Astrocyte (in vitro differentiated cells and primary cell): Measurements from ENCODE around the gene OXER1. TPM values are rescaled to one million over a fixed set of nuclear protein-coding genes. Genes with fewer than 3 reads are reported as not detected.

Source experiments
- DNase-seq: peaks from one replicate; pipeline ENCODE4 v3.0.0-alpha.2; 2010; ENCODE audit warnings: low read depth
- FAIRE-seq: peaks from 2 replicates; lab custom pipeline; 2011; peaks lifted over from hg19 to GRCh38; lab: Jason Lieb, UNC
- H2AFZ ChIP-seq: 2 replicates; pipeline ENCODE4 v1.6.0; 2012; ENCODE audit warnings: low read depth, low read length, inconsistent platforms
- H3K27ac ChIP-seq: 2 replicates; pipeline ENCODE4 v1.5.1; 2011; ENCODE audit warnings: low read depth, low read length, inconsistent platforms
- H3K27me3 ChIP-seq: 2 replicates; pipeline ENCODE4 v1.6.0; 2011; ENCODE audit warnings: low read length, inconsistent platforms; ENCODE audit not compliant: insufficient read depth
- H3K36me3 ChIP-seq: 2 replicates; pipeline ENCODE4 v1.5.1; 2011; ENCODE audit warnings: low read length, inconsistent platforms; ENCODE audit not compliant: insufficient read depth
- H3K4me1 ChIP-seq: 2 replicates; pipeline ENCODE4 v1.5.1; 2011; ENCODE audit warnings: low read length, inconsistent platforms; ENCODE audit not compliant: insufficient read depth
- H3K4me2 ChIP-seq: 2 replicates; pipeline ENCODE4 v1.6.0; 2012; ENCODE audit warnings: low read length, inconsistent platforms
- H3K4me3 ChIP-seq: 2 replicates; pipeline ENCODE4 v1.5.1; 2011; ENCODE audit warnings: low read depth, mild to moderate bottlenecking, low read length, inconsistent platforms; ENCODE audit not compliant: insufficient read depth
- H3K79me2 ChIP-seq: 2 replicates; pipeline ENCODE4 v1.6.0; 2012; ENCODE audit warnings: mild to moderate bottlenecking, low read length, inconsistent platforms; ENCODE audit not compliant: insufficient read depth
- H3K9ac ChIP-seq: 2 replicates; pipeline ENCODE4 v1.6.0; 2012; ENCODE audit warnings: mild to moderate bottlenecking, low read length, inconsistent platforms
- H3K9me3 ChIP-seq: 2 replicates; pipeline ENCODE4 v1.5.1; 2012; ENCODE audit warnings: low read depth, mild to moderate bottlenecking, low read length, inconsistent platforms; ENCODE audit not compliant: insufficient read depth
- H4K20me1 ChIP-seq: 2 replicates; pipeline ENCODE4 v1.6.0; 2012; ENCODE audit warnings: low read length, inconsistent platforms; ENCODE audit not compliant: insufficient read depth
- H3K27ac Mint-ChIP-seq: one replicate; pipeline ENCODE4 v1.8.0; 2021; ENCODE audit warnings: mild to moderate bottlenecking, mixed read lengths; ENCODE audit not compliant: unreplicated experiment
- H3K27me3 Mint-ChIP-seq: one replicate; pipeline ENCODE4 v1.8.0; 2021; ENCODE audit warnings: low read depth, mixed read lengths; ENCODE audit not compliant: unreplicated experiment
- H3K36me3 Mint-ChIP-seq: one replicate; pipeline ENCODE4 v1.8.0; 2021; ENCODE audit warnings: low read depth, mixed read lengths; ENCODE audit not compliant: unreplicated experiment
- H3K4me1 Mint-ChIP-seq: one replicate; pipeline ENCODE4 v1.8.0; 2021; ENCODE audit warnings: low read depth, mixed read lengths; ENCODE audit not compliant: unreplicated experiment
- H3K4me3 Mint-ChIP-seq: one replicate; pipeline ENCODE4 v1.8.0; 2021; ENCODE audit warnings: mild to moderate bottlenecking, moderate library complexity, mixed read lengths; ENCODE audit not compliant: unreplicated experiment
- H3K9me3 Mint-ChIP-seq: one replicate; pipeline ENCODE4 v1.8.0; 2021; ENCODE audit warnings: mild to moderate bottlenecking, mixed read lengths; ENCODE audit not compliant: unreplicated experiment
- EZH2 ChIP-seq: IDR thresholded peaks from 2 replicates; pipeline ENCODE4 v1.6.1; 2012; ENCODE audit warnings: mild to moderate bottlenecking, low read length, inconsistent platforms; ENCODE audit not compliant: insufficient read depth
- total RNA-seq: library from RNA; stranded (reverse); gene quantifications from 2 replicates; pipeline ENCODE4 v1.2.1, GENCODE V29; 2021
- TF ChIP-seq, protein P1 (sequence below): IDR thresholded peaks from 2 replicates; pipeline ENCODE4 v1.5.1; 2011; ENCODE audit warnings: low read depth, mild to moderate bottlenecking, inconsistent platforms, low read length, moderate library complexity; ENCODE audit not compliant: insufficient read depth

The OXER1 gene
- total RNA-seq, 1 donor from 2014 or later = 0.39 TPM

DNA sequence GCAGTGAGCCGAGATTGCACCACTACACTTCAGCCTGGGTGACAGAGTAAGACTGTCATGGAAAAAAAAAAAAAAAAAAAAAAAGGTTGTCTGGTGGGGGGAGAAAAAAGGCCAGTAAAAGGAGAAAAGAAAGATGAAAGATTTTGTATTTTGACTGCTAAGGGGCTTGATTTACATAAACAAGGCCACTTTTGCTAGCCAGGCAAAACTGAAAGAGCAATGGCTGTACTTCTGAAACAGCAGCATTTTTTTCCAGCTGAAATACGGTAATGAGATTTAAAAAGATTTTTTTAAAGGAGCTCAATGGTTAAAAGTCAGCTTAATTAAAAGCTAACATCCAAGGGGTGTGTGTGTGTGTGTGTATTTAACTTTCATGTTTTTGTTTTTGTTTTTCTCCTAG is 11.3 kb upstream of the OXER1 start:
- Histone ChIP-seq H3K4me1 (no peaks in the 10 kb centered on the region), H4K20me1 (no peaks in the 10 kb centered on the region), H3K9ac (no peak overlapping the region), H3K27ac (no peak overlapping the region), H3K4me2 (no peak overlapping the region), H3K79me2 (no peaks in the 10 kb centered on the region), H3K9me3 (no peaks in the 10 kb centered on the region), H3K27me3 (no peaks in the 10 kb centered on the region), H3K4me3 (no peak overlapping the region), H2AFZ (no peak overlapping the region), H3K36me3 (no peaks in the 10 kb centered on the region)
- Mint-ChIP-seq H3K4me3 (no peak overlapping the region), H3K27ac (no peak overlapping the region), H3K4me1 (no peaks in the 10 kb centered on the region), H3K36me3 (no peaks in the 10 kb centered on the region), H3K27me3 (peaks cover 2% of the 10 kb centered on the region), H3K9me3 (peaks cover 3% of the 10 kb centered on the region)
- no peak for TF ChIP-seq EZH2
- FAIRE-seq (no peak), DNase-seq (no peak)

DNA sequence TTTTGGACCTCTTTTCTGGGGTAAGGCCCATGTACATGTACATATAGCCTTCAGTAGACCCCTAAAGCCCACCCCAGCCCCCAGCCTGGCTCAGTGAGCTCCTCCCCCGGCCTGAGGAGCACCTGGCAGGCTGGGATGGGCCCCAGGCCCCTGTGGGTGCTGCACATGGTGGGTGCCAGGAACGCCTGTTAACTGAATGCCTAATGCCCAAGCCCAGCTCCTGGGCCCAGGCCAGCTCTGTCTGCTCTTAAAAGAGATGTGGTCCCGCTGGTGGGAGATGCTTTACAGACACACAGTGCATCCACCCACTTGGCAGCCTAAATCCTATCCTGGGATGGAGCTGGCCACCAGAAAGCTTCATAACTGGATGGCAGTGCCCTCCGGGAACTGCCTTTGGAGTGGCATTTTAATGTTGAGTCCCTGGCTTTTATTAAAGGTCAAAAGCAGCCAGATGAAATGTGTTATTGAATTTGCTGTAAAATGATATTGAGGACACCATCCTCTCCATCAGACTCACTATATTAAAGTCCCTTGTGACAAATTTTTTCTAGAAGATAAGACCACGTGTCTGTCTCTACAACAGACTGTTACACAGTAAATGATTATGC is 7.7 kb upstream of the OXER1 start:
- no peaks in the 10 kb centered on the region for H3K27me3 ChIP-seq
- peaks cover 3% of the 10 kb centered on the region for H3K36me3 Mint-ChIP-seq
- TF ChIP-seq, protein P1, sequence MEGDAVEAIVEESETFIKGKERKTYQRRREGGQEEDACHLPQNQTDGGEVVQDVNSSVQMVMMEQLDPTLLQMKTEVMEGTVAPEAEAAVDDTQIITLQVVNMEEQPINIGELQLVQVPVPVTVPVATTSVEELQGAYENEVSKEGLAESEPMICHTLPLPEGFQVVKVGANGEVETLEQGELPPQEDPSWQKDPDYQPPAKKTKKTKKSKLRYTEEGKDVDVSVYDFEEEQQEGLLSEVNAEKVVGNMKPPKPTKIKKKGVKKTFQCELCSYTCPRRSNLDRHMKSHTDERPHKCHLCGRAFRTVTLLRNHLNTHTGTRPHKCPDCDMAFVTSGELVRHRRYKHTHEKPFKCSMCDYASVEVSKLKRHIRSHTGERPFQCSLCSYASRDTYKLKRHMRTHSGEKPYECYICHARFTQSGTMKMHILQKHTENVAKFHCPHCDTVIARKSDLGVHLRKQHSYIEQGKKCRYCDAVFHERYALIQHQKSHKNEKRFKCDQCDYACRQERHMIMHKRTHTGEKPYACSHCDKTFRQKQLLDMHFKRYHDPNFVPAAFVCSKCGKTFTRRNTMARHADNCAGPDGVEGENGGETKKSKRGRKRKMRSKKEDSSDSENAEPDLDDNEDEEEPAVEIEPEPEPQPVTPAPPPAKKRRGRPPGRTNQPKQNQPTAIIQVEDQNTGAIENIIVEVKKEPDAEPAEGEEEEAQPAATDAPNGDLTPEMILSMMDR = no peak
- TF ChIP-seq EZH2 = no peak
- no peak overlapping the region for H3K27ac ChIP-seq
- peaks cover 2% of the 10 kb centered on the region for H3K27me3 Mint-ChIP-seq
- H3K79me2 ChIP-seq = no peaks in the 10 kb centered on the region
- no peak overlapping the region for H3K4me3 ChIP-seq
- no peak overlapping the region for H3K9ac ChIP-seq
- H3K36me3 ChIP-seq = no peaks in the 10 kb centered on the region
- DNase-seq (no peak), FAIRE-seq (no peak)
- peaks cover 1% of the 10 kb centered on the region for H3K9me3 Mint-ChIP-seq
- no peaks in the 10 kb centered on the region for H4K20me1 ChIP-seq
- H3K4me3 Mint-ChIP-seq = no peak overlapping the region
- H3K9me3 ChIP-seq = no peaks in the 10 kb centered on the region
- no peak overlapping the region for H2AFZ ChIP-seq
- no peaks in the 10 kb centered on the region for H3K4me1 ChIP-seq
- H3K4me2 ChIP-seq = no peak overlapping the region
- H3K4me1 Mint-ChIP-seq = no peaks in the 10 kb centered on the region
- no peak overlapping the region for H3K27ac Mint-ChIP-seq

DNA sequence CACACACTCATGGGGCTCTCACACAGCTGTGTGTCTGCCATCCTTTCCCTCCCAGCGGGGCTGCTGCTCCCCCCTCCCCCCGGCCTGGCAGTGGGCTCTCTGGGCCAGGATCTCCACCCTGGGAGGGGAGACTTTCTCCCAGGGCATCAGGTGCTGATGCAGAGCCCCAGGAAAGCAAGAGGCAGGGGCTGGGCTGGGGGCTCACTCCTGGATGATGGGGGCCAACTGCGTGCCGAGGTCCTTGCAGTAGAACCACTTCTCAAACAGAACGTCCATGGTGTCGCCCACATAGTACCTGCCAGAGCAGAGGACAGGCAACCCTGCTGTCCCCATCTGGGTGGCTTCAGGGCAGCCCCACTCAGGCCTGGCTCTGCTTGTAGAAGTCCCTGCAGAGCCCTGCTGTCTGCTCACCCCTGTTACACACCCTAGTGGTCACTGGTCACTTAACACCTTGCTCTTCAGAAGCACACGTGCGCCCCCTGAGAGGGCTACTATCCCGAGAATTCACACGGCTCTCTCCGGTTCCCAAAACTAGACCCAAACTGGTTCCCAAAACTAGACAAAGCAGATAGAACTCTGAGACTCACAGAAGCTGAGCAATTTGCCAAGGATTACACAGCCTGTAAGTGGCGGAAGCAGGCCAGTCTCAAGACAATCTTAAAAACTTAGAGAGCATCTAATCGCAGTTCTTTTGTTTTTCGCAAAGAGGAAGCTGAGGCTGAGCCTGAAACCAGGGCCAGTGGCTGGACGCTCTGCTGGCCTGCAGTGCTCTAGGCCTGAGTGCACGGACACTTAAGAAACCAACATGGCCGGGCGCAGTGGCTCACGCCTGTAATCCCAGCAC is 6.6 kb upstream of the OXER1 start:
- Histone ChIP-seq H3K4me2 (no peak overlapping the region), H3K27me3 (no peaks in the 10 kb centered on the region), H3K4me1 (no peaks in the 10 kb centered on the region), H3K79me2 (no peaks in the 10 kb centered on the region), H3K27ac (no peak overlapping the region), H2AFZ (no peak overlapping the region), H3K36me3 (no peaks in the 10 kb centered on the region), H3K9me3 (no peaks in the 10 kb centered on the region), H3K9ac (no peak overlapping the region), H4K20me1 (no peaks in the 10 kb centered on the region), H3K4me3 (no peak overlapping the region)
- FAIRE-seq = no peak
- Mint-ChIP-seq H3K27me3 (peaks cover 2% of the 10 kb centered on the region), H3K4me1 (no peaks in the 10 kb centered on the region), H3K4me3 (no peak overlapping the region), H3K36me3 (peaks cover 3% of the 10 kb centered on the region), H3K9me3 (peaks cover 1% of the 10 kb centered on the region), H3K27ac (peak overlapping the region; percentile 16)
- peak; percentile 37 for DNase-seq
- TF ChIP-seq, protein P1 = peak; percentile 33
- no peak for TF ChIP-seq EZH2
